ENCODE measurements around the gene RBFOX1.
"Not testable (repeated sequence)": the region's sequence is repeated elsewhere in the genome, so short reads cannot be mapped to it uniquely, and the experiment has no call there.

Gene RBFOX1

DNA sequence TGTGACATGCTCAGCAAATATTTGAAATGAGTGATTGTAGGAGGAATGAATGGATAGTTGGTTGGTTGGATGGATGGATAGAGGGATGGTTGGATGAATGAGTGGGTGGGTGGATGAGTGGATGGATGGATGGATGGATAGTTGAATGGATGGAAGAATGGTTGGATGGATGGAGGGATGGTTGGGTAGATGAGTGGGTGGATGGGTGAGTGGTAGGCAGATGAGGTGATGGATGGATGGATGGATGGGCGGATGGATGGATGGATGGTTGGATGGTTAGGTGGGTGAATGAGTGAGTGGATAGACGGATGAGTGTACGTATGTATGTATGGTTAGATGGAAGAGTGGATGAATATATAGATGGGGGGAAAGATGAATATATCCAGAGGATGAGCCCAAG lies 137.7 kb downstream of the RBFOX1 start:
- DNase-seq (ENCODE audit: low spot score) = no peak

DNA sequence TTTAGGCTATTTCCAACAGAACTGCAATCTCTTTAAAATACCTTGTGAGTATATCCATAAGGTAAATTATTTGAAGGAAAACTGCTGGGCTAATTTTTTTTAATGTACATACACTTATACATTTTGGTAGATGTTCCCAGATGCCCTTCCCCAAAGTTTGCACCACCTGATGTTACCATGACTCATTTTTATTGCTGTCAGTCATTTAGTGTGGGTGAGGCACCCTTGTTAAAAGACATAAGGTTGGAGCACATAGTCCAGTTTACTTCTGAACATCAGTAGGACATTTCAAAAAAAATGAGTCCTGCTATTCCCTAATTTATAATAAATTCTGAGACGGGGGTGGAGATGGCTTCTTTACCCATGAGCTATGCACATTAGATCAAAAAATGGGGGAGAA lies 138.6 kb downstream of the RBFOX1 start:
- DNase-seq (ENCODE audit: low spot score) = no peak

DNA sequence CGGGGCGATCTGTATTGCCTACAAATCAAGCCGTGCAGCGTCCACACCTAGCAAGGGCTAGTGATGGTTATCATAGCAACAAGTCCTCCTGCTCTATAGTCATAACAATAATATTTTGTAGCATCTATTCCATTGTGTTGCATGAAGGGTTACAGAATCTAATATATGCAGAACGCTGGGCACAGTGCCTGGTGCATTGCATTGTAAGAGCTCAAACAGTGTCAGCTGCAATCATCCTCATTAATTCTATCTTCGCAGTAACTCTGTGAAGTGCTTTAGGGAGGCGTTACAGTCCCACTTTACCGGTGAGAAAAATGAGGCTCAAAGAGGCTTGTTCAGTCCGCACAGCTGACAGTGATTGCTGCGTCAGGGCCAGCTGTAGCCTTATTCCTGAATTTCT lies 149.4 kb downstream of the RBFOX1 start:
- DNase-seq (ENCODE audit: low spot score) = no peak

DNA sequence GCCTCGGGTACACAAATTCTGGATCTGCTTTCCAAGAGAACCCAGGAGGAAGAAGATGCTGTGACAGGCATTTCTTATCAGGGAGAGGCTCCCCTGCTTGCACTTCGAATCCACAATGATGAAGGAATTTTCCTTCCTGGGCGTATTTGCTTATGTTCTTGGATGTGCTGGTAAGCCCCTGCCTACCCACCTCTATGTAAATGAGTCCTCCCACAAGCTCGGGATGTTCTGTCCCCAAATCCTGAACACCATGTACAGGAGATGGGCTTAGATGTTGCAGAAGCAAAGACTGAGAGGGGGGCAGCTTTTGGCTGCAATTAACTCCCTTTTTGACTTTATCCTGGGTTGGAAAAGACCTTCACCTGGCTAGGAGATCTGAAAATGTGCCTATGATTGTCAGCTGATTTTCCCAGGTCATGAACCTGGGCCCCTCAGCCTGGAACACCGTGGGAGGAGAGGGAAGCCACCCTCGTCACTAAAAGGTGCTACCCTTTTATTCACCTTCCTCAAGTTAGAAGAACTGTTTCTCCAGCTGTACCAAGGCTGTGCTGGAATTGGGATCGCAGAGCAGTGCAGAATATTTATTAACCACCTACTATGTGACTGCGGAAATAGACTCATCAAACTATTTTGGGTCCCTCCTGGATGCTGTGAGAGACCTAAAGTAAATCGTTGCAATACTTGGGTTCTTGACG lies 150.1 kb downstream of the RBFOX1 start:
- DNase-seq (ENCODE audit: low spot score) = no peak

DNA sequence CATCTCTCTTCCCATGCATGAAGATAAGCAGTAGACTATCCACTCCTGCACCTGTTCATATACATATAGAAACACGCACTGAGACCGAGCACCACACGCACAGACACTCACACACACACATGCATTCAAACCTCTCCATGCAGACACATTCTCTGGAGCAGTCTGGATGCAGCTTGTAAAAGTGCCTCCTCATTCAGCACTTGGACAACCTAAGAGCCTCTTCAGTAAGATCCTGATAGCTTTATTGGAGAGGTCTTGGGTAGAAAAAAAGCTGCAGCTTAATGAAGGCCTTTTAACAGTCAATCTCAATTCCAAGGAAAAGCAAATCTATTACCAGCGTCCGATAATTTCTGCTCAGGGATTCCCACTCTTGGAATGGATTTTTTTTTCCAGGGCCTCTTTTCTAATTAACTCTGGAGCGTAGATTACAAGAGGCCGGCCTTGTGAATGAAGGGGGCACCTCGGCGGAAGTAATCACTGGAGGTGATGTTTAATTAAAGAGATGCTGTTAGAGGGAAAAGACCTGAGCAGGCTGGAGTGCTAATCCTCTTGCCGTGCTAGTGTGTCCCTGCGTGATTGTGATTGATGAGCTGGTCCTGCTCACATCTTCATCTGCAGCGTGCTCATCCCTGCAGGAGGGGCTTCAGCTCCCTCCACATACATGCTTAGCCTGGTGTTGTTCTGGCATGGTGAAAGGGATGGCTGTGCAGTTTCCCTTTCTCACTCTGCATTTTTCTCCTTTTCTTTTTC lies 155.1 kb downstream of the RBFOX1 start:
- no peak for DNase-seq (ENCODE audit: low spot score)

DNA sequence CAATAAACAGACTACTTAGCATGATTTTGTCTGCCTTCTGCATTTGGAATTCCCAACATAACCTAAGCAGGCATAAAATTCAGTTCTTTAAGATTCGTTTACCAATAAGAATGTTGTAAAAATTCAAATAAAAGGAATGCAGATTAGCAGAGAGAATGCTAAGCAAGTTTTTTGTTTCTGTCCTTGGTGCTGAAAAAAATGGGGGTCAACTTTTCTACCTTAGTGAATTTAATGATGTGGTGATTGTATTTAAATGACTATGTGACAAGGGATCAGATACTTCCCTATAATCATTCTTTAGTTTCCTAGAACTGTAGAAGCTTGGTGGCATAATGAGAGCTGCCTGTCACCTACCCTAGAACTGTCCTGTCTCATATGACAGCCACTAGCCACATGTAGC lies 159.5 kb downstream of the RBFOX1 start:
- no peak for DNase-seq (ENCODE audit: low spot score)

DNA sequence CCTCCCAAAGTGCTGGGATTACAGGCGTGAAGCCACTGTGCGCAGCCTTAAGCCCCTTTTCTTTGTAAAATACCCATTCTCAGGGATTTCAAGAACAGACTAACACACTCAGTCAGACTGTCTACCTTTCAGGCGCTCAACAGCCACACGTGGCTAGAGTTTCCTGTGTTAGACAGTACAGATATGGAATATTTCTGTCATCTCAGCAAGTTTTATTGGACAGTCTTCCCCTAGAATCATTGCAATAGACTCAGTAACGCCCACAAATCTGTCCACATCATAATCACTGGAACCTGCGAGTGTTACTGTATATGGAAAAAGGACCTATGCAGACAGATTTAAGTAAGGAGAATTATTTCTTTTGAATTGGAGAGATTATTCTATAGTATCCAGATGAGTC lies 160.5 kb downstream of the RBFOX1 start:
- DNase-seq (ENCODE audit: low spot score) = no peak

DNA sequence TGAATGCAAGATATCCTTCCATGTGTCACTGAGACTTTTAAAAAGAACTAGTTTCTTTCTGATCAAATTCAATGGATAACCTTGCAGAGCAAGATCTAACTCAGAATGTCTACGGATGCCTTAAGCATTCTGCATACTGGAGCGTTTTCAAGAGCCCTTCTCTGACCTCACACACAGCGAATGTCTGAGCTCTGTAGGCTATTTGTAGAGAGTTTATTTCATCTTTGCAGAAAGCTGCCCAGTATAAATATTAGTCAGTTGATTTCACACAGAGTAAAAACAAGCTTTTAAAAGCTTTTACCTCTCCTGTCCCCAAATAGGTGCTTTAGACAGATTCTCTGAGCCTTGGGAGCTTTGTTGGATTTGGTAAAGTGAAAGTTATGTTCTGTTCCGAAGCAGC lies 165.0 kb downstream of the RBFOX1 start:
- no peak for DNase-seq (ENCODE audit: low spot score)

DNA sequence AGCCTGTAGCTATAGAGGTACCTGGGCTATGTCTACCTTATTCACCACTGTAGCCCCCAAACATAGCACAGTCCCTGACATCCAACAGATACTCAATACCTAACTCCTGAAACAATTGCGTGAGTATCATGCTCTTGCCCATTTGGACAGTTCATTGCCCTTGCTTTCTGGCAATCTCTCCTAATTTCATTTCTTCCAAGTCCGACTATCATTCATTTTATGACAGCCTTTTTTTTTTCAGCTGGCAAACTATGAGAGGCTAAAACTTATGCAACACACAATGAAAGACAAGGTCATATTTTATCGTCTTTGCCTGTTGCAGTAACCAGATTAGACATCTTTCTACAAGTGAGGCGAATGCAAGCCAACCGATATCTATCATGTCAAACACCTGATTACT lies 169.2 kb downstream of the RBFOX1 start:
- no peak for DNase-seq (ENCODE audit: low spot score)

DNA sequence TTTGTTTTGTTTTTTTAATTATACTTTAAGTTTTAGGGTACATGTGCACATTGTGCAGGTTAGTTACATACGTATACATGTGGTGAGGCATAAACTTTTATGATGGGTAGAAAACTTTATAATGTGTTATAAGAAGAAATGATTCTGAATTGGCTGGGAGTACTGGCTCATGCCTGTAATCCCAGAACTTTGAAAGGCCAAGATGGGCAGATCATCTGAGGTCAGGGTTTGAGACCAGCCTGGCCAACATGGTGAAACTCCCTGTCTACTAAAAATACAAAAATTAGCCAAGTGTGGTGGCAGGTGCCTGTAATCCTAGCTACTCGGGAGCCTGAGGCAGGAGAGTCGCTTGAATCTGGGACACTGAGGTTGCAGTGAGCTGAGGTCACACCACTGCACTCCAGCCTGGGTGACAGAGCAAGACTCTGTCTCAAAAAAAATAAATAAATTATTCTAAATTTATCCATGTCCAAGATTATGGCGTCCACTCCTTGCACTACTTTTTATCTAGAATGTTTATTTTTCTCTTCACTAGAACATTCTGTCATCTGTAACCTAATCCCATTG lies 170.0 kb downstream of the RBFOX1 start:
- not testable (repeated sequence) for DNase-seq (ENCODE audit: low spot score)

DNA sequence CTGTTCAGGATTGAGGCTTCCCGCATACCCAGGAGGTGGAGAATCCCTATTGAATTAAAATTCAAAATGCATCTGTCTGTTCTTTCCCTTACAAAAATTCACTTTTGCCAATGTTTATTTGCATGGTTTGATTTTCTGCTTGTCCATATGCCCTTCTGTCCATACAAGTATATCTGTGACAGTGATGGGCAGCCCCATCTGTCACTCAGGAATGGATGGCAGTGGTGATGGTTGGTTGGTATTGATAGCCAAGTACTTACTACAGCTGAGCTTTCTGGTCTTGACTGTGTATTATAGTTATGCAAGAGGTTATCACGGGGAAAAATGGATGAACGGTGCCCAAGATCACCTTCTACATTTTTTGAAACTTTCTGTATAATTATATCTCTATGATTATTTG lies 171.0 kb downstream of the RBFOX1 start:
- no peak for DNase-seq (ENCODE audit: low spot score)

DNA sequence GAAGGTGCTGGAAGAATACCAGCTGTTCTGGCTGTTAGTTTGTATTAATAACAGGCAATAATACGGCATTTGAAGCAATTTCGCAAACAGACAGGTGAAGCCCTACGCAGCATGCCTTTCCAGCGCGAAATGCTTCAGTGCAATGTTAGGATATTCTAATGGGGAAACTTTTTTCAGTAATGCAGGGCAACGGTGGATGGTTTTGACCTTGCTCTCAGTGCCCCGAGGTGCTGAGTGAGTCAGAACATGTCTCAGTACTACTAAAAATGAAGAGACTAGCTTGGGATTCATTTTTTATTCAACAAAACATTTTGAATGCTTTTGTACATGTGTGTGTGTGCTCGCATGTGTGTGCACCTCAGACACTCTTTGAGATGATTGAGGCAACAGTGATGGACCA lies 172.2 kb downstream of the RBFOX1 start:
- no peak for DNase-seq (ENCODE audit: low spot score)

DNA sequence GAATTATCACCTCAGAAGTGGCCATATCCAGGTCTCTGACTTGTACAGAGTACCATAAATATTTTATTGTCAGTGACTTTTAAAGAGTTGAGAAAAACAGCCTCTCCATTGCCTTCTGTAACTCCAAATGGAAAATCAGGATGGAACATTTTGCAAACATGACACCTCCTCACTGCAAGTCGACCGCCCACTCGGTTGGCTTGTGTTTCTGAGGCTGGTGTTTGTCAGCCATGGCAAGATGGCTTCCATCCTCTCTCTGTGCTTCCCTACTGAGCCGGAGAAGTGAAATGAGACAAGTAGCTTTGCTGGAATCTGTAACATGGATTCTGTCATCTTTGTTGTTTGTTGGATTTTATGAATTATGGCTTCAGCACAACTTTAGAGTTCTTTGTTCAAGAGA lies 172.8 kb downstream of the RBFOX1 start:
- no peak for DNase-seq (ENCODE audit: low spot score)

DNA sequence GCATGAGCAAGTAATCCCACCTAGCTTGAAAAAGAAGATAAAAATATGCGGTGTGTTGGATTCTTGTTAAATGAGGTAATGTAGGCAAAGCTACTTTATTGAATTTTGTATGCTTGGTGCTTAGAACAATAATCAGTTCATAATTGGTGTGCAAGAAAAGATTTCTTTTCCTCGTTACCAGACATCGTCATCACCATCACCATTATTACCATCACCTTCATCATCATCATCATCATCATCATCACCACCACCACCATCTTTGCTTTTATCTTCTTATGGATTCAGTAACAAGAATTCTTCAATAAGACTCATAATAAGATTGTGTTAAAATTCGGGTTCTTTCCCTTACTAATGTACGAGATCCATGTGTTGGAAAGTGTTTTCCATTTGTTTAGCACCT lies 173.7 kb downstream of the RBFOX1 start:
- DNase-seq (ENCODE audit: low spot score) = no peak

DNA sequence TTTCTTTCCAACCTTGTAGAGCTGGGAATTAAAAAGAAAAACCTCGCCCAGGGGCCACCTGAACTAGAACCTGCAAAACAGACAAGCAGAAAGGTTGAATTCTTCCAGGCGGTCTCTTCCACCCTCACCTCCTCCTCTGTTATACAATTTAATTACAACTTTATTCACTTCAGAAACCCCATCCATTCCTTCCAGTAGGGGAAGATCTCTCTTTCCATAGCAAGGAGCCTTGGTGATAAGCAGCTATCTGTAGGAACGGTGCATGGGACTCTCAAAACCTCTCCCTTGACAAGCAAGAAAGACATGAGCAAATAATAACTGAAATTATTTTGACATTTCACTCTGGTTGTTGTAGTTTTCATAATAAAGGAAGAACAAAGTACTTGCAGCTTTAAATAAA lies 176.0 kb downstream of the RBFOX1 start:
- no peak for DNase-seq (ENCODE audit: low spot score)

DNA sequence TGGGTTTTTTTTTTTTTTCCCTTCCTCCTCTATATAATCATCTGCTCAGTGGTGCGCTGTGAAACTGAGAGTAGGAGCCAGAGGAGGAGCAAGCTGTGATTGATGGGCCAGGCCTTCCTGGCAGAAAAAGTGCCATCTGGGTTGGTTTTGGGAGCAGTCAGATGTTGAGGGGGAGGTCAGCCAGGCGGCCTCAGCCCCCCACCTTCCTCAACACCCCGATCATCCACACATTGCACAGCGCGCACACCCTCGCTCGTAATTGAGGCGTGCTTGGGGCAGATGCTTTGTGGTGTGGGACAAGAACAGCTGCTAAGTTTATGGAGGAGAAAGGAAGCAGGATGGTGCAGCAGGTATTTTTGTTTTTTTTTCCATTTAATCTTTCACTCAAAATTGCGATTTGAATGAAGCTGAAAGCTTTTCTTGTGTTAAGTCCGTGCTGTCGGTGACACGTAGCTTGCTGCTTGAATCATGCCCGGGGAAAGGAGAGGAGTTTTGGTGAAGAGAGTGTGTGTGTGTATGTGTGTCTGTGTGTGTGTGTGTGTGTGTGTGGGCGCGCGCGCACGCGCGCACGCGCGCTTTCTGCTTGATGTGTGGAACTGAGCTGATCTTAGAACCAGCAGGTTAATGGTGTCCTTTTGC lies 177.4 kb downstream of the RBFOX1 start:
- DNase-seq (ENCODE audit: low spot score) = no peak

DNA sequence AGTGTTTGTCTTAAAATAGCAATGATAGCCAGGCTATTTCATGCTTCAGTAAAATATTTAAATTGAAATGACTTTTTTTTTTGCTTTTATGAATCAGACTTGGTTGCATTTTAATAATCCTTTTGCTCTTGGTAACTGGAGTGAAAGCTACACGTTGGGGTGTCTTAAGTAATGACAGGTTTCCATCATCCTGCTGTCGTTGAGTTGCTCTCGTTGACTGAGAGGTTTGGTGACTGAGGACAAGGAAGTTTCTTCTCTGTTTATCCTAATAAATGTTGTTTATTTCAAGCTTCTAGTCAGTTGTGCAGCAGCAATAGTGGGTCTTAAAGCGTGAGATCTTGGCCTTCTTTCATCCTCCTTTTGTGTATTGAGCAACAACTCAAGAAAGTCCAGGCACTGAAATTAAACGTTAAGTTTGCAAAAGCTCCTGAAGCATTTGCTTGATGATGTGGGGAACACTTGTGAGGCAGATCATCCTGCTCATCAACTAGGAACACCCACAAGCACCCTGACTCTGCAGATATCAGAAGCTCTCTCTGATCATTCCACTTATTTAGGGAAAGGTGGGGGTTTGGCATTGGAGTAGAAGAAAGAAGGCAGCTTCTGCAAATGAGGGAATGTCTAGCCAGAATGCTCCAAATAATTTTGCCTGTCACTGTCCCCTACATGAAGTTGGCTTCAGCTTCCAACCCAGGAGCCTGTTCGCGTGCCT lies 179.1 kb downstream of the RBFOX1 start:
- DNase-seq (ENCODE audit: low spot score) = no peak

DNA sequence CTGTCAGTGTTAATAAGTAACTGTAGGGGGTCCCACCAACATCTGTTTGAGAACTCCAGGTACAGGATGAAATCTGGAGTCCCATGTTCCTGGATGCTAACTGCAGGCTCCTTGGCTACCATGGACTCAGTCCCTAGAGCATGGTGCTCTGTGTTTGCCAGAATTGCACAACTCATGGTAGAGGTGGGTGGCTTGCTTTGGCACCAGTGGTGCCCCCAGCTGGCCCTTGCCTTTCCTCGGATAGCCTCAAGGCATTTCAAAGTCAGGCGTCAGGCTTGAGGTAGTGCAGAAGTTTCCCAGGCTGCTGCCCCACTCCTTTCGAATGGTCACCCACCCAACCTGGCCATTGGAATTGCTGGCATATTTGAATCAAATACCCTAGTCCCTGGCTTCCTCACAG lies 179.9 kb downstream of the RBFOX1 start:
- no peak for DNase-seq (ENCODE audit: low spot score)

DNA sequence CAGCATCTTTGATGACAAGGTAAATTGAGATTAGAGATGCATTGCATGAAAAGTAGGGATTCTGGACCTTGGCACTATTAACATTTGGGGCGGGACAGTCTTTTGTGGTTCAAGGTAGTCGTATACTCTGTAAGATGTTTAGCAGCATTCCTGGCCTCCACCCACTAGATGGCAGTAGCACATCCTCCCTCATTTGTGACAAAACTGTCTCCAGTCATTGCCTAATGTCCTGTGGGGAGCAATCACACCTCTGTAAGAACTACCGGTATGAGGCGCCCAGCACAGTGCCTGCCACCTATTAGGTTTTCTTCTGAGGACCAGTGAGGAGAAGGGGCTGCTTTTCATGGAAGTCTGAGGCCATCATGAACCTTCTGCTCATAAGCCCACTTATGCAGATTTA lies 180.8 kb downstream of the RBFOX1 start:
- DNase-seq (ENCODE audit: low spot score) = no peak

DNA sequence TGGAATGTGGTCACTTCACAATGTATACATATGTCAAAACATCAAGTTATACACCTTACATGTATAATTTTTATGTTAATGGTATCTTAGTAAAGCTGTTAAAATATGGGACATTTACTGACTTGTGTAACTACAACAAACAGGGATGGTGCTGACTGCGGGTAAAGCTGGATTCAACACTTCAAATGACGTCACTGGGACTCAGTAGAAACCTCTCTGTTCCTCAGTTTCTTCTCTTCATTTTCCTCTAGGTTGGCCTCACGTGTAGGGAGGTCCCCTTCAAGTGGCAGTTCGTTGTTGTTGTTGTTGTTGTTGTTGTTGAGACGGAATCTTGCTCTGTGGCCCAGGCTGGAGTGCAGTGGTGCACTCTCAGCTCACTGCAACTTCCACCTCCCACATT lies 182.9 kb downstream of the RBFOX1 start:
- DNase-seq (ENCODE audit: low spot score) = no peak

DNA sequence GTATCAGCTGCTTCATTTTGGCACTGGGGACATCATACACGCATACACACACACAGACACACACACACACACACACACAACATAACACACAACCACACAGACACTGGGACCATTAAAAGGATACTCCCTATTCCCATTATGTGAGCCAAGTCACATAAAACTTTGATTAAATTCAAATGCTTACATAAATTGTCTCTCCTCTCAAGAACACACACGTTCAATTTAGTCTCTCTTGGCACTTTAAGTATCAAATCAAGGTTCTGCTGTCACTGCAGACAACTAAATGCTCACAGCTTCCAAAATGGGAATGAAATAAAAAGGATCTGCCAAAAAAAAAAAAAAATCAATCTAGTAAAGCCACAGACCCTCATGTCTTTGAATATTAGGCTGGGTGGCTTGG lies 184.9 kb downstream of the RBFOX1 start:
- no peak for DNase-seq (ENCODE audit: low spot score)

DNA sequence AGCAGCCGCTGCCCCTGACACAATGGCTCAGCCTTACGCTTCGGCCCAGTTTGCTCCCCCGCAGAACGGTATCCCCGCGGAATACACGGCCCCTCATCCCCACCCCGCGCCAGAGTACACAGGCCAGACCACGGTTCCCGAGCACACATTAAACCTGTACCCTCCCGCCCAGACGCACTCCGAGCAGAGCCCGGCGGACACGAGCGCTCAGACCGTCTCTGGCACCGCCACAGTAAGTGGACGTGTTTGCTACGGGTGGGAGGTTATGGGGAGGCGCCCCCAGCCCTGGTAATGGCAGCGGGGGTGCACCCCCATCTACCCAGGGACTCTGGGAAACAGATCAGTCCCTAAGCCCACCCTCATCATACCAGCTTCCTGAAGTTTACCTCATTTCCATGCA lies 185.5 kb downstream of the RBFOX1 start:
- DNase-seq (ENCODE audit: low spot score) = no peak

DNA sequence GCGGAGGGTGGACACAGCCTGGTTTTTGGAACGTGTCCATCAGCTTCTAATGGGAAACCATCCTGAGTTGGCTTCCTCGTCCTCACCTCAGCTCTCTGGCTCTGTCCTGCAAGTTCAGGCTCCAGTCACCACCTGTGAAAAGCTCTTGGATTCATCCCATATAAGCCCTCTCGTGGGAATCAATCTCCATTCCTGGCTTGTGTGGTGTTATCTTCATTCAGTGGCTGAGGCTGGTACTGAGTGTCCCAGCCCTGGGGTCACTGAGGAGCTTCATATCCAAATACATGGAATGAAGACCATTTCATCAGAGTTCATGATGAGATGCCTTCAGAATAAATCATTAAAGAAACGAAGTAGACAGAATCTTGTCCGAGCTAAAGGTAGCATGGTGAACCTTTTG lies 189.2 kb downstream of the RBFOX1 start:
- DNase-seq (ENCODE audit: low spot score) = no peak
